NCI-H187 (cell line): ENCODE data around the gene LASP1NB.
"Not testable (repeated sequence)": the region's sequence is repeated elsewhere in the genome, so short reads cannot be mapped to it uniquely, and the experiment has no call there.

Source experiments
- DNase-seq, 2 experiments: peaks; one replicate each; lab custom pipeline; 2025; lab: John Stamatoyannopoulos, UW

The LASP1NB gene

GRCh38 chr17:38897176-38897575 lies 28.2 kb upstream of the LASP1NB start:
- DNase-seq = no peak

DNA sequence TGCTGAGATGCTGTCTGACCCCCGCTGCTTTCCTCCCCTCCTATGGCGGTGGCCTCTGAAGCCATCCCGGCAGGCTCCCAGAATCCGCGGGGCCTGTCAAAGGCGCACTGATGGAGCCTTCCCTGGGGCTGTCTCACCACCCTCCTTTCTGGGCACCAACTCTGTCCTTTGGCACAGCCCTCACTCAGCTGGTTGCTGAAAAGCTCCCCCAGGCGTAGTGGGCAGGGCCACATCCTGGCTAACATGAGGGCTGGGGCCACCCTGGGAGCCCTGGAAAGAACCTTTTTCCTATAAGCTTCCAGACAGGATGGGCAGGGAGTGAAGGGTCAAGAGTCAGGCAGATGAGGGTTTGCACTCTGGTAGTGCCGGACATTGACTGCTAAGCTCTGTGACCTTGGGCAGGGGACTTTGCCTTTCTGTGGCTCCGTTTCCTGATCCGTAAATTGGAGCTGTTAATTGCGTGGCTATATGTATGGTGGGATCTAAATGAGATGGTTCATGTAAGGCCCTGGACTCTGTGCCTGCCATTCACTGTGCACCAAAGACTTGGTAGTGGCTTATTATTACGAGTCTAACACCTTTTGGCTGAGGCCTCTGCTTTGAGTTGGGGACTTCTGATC lies 27.6 kb upstream of the LASP1NB start:
- no peak for DNase-seq

DNA sequence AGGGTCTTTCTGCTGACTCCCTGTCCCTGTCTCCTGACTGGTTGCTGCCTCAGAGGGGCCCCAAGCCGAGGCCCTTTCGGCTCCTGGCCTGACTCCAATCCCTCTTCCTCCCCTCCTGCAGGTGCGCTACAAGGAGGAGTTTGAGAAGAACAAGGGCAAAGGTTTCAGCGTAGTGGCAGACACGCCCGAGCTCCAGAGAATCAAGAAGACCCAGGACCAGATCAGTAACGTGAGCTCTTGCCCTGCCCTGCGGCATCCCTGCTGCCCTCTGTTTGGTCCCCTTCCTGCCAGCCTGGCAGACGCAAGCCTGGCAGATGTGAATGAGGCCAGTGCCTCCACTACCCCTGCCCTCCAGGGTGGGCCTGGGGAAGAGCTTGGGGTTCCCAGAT lies 27.1 kb upstream of the LASP1NB start:
- DNase-seq = no peak

- DNase-seq = no peak
Measured at GRCh38 chr17:38898812-38899348, 26.5 kb upstream of the LASP1NB start.

DNA sequence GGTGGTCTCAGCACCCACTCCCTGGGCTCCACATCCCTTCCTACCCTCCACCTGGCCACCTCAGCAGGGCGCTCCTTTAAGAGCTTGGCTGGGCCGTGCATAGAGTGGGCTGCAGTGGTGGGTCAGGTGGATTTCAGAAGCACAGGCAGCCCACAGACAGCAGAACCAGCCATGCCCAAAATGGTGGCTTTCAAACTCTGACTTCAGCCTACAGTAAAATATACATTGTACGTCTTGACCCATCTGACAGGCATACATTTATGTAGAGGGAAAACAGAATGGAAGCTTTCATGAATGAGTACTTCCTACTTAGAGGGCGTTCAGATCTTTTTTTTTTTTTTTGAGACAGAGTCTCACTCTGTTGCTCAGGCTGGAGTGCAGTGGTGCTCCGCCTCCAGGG lies 26.0 kb upstream of the LASP1NB start:
- no peak for DNase-seq

DNA sequence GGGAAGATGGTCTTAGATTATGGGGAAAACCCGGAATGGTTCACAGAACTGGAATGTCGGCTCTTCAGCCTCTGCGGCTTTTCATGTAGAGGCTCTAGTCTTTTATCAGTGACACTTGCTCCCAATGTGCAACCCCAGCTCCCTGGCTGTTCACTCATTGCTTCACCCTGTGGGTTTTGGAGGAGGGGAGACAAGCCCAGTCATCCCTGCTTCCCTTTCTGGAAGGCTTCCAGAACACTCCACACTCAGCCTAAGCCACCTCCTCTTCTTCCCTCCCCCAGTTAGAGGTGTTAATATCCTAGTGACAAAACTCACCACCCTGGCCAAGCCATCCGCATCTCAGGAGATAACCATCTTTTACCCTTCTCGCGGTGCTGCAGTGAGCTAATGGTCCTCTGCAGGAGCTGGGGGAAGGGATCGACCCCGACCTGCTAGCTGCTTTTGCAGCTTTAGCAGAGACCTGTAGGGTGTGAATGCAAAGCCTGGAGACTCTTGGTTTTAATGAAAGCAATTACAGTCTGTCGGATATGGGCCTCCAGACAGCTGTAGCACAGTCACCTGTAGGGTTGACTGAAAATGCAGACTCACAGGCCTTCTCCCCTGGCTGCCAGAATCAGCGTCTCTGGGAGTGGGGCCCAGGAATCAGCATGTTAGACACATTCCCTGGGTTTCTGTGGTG lies 24.3 kb upstream of the LASP1NB start:
- no peak for DNase-seq

- no peak for DNase-seq
Measured at GRCh38 chr17:38903404-38903803, 22.0 kb upstream of the LASP1NB start.

GRCh38 chr17:38904892-38905291 lies 20.5 kb upstream of the LASP1NB start:
- no peak for DNase-seq

DNA sequence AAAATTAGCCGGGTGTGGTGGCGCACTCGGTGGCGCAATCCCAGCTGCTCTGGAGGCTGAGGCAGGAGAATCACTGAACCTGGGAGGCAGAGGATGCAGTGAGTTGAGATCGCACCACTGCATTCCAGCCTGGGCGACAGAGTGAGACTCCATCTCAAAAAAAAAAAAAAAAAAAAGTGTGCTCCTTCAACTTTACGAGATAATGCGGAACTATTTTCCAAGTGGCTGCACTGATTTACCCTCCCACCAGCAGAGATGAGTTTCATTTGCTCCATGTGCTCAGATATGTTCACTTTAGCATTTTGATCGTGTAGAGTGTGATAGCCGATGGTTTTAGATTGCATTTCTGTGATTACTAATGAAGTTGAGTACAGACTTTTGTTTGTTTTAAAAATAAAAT lies 20.0 kb upstream of the LASP1NB start:
- DNase-seq = no peak

- no peak for DNase-seq
Measured at GRCh38 chr17:38906460-38907228, 18.8 kb upstream of the LASP1NB start.

DNA sequence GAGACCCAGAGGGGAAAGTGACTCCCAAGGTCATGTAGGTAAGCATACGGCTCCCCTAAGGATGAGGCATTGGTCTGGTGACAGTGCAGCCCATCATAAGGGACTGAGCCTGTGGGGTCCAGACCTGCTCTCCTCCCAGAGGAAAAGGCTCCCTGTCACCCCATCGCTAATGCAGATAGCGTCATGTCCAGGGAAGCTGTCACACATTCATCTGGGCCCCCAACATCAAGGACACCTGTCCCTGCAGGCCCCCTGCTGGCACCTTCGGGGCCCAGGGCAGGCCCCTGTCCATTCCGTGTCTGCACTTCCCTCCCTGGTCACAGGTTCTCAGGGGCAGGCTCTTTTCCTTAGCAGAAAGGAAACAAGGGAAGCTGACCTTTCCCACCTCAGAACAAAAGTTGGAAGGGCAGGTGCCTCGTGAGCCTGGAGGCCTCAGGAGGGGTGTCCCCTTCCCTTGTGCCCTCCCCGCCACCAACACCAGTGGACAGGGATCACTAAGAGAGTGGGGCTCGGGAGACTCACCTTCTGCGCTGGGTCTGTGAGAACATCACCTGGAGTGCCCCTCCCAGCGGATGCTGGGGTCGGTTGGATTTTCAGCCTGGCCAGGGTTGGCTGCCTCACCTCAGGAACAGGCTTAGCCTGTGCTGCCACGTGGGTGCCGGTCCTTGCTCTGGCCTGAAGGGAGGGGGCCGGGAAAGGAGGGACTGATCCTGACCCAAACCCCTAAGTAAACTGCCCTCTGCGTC lies 17.3 kb upstream of the LASP1NB start:
- no peak for DNase-seq

DNA sequence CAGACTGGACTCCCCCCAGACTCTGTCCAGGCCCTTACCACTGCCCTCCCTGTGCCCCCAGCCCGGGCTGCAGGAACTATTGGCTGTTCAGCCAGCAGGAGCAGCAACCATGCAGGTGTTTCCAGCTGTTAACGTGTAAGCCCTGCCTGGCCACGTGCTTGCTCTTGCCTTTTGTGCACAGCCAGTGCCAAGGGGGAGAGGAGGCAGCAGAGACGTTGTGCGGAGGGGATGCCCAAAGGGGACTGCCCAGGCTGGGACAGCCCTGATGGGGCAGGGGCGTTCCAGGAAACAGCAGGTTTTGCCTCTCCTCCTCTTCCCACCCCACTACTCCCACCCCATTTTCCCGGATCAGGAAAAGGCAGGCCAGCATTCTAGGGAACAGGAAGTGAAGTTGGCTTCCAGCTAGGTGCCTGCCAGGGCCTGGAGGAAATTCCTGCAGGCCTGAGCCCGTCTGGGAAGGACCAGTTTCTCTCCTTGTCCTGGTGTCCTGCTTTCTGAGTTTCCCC lies 16.7 kb upstream of the LASP1NB start:
- DNase-seq = no peak

DNA sequence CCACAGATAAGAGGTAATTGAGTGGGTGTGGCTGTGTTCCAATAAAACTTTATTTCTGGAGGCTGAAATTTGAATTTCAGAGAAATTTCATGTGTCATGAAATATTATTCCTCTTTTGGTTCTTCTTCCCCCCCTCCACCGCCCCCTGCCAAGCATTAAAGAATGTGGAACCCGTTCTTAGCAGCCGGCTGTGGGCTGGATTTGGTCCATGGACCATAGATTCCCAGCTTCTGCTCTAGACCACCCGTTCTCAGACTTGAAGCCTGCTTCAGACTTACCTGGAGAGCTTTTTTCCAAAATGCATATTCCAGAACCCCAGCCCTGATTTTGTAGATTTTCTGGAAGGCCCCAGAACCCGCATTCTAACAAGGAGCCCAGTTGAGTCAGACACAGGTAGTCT lies 15.1 kb upstream of the LASP1NB start:
- no peak for DNase-seq

- no peak for DNase-seq
Measured at GRCh38 chr17:38911081-38911730, 14.2 kb upstream of the LASP1NB start.

DNA sequence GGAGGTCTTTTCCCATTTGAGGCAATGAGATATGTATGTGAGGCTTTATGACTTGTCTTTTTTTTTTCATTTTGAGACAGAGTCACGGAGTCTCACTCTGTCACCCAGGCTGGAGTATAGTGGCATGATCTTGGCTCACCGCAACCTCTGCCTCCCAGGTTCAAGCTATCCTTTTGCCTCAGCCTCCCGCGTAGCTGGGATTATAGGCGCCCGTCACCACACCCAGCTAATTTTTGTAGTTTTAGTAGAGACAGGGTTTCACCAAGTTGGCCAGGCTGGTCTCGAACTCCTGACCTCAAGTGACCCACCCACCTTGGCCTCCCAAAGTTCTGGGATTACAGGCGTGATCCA lies 13.7 kb upstream of the LASP1NB start:
- not testable (repeated sequence) for DNase-seq

DNA sequence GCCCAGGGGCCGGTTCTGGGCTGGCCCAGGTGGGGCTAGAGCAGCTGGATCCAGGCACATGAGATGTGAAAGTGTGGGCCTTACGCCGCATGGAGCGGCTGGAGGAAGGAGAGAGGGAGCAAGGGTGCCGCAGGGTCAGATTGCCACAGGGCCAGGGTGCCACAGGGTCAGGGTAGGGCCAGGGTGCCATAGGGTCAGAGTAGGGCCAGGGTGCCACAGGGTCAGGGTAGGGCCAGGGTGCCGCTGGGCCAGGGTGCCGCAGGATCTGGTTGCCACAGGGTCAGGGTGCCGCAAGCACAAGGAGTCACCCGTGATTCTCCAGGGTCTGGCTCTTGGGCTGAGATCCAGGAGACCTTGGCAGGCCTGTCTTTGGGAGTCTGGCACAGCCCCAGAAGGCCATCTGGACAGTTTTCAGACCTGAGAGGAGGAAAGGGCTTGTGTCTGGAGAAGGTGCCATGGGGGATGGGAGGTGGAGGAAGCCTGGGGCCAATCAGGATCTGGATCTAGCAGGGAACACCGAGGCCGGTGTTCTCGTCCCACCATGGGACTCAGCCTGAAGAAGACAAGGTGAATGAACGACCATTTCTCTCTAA lies 13.1 kb upstream of the LASP1NB start:
- DNase-seq = no peak

- DNase-seq = no peak
Measured at GRCh38 chr17:38914741-38915638, 10.4 kb upstream of the LASP1NB start.

DNA sequence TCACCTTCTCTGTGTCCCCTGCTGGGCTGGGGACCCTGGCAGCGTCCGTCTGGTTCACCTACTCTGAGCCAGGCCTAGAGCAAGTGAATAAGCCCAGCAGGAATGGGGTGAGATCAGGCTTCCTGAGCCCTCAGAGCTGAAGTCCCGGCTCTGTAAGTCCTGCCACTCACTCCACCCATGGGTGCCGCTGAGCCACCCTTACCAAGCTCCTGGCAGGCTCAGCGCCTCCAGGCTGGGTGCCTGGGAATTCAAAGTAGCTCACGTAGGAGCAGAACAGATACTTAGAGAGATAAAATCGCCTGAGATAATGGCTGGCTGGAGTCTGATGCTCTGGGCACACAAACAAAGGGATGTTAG lies 9.8 kb upstream of the LASP1NB start:
- no peak for DNase-seq

DNA sequence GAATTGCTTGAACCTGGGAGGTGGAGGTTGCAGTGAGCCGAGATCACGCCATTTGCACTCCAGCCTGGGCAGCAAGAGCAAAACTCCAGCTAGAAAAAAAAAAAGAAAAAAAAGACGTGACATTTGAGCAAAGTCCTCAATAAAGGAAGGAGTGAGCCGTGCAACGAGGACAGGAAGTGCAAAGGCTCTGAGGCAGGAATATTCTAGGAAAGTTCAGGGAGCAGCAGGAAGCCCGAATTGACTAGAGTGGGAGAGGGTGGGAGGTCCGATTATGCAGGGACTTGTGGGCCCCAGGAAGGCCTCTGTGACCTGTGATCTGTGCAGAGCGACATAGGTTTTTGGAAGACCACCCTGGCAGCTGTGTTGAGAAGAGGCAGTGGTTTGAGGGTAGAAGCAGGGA lies 8.6 kb upstream of the LASP1NB start:
- no peak for DNase-seq

DNA sequence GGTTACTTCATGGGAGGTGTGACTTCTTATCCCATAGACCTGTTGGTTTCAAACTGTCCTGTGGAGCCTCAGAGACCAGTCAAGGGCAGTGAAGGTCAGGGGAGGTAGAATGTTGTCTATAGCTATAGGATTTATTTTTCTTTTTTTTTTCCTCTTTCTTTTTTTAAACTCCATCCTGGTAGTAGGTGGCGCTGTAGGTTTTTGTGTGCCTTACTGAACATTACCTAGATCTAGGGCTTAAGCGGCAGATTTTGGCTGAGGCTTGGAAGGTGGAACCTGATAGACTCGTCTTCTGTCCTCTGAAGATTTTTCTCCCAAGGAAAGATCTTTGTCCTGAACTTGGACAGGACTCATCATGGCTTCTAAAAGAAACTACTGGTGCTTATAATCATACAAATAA lies 8.2 kb upstream of the LASP1NB start:
- DNase-seq = no peak
